Rectal smooth muscle tissue (tissue), 1 donor: ENCODE results near the gene MBD2.

Source experiments
- H3K27ac ChIP-seq: one replicate; pipeline ENCODE4 v1.7.0; 2013; ENCODE audit warnings: low read depth, low read length, inconsistent platforms
- H3K27me3 ChIP-seq: one replicate; pipeline ENCODE4 v1.7.0; 2013; ENCODE audit warnings: low read length; ENCODE audit not compliant: control insufficient read depth, insufficient read depth
- H3K36me3 ChIP-seq: one replicate; pipeline ENCODE4 v1.7.0; 2013; ENCODE audit warnings: low read length; ENCODE audit not compliant: control insufficient read depth, insufficient read depth
- H3K4me1 ChIP-seq: one replicate; pipeline ENCODE4 v1.7.0; 2013; ENCODE audit warnings: low read length; ENCODE audit not compliant: control insufficient read depth, insufficient read depth
- H3K4me3 ChIP-seq: one replicate; pipeline ENCODE4 v1.7.0; 2013; ENCODE audit warnings: low read length
- H3K9ac ChIP-seq: one replicate; pipeline ENCODE4 v1.7.0; 2013; ENCODE audit warnings: low read length

MBD2 gene

GRCh38 chr18:54183390-54183789, 41.1 kb downstream of the MBD2 start:
- peaks cover 5% of the 10 kb centered on the region for H3K36me3 ChIP-seq
- H3K27me3 ChIP-seq = no peaks in the 10 kb centered on the region
- no peak overlapping the region for H3K27ac ChIP-seq
- H3K4me1 ChIP-seq = no peaks in the 10 kb centered on the region
- no peak overlapping the region for H3K4me3 ChIP-seq
- no peak overlapping the region for H3K9ac ChIP-seq

GRCh38 chr18:54181856-54182602, 42.4 kb downstream of the MBD2 start:
- Histone ChIP-seq H3K27me3 (no peaks in the 10 kb centered on the region), H3K36me3 (peaks cover 3% of the 10 kb centered on the region), H3K4me1 (no peaks in the 10 kb centered on the region), H3K27ac (no peak overlapping the region), H3K4me3 (no peak overlapping the region), H3K9ac (no peak overlapping the region)

GRCh38 chr18:54173980-54174630, 50.4 kb downstream of the MBD2 start:
- Histone ChIP-seq H3K9ac (no peak overlapping the region), H3K36me3 (no peaks in the 10 kb centered on the region), H3K4me3 (no peak overlapping the region), H3K4me1 (no peaks in the 10 kb centered on the region), H3K27me3 (no peaks in the 10 kb centered on the region), H3K27ac (no peak overlapping the region)

DNA sequence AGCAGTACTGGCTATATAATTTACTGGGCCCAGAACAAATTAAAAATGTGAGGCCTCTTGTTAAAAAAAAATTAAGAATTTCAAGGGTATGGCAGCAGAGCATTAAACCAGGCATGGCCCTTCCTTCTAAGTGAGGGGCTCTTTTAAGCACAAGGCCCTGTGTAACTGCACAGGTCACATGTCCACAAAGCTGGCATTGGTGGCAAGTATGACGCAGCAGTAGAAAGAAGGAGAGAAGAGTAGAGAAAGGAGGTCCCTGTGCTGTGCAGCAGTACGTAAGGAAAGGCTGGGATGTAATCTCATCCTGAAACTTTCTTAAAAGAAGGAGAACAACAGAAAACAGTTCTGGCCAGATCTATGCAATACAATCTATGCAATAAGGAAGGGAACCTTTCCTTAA, 51.2 kb downstream of the MBD2 start:
- no peaks in the 10 kb centered on the region for H3K36me3 ChIP-seq
- no peaks in the 10 kb centered on the region for H3K4me1 ChIP-seq
- no peak overlapping the region for H3K27ac ChIP-seq
- H3K27me3 ChIP-seq = no peaks in the 10 kb centered on the region
- H3K4me3 ChIP-seq = no peak overlapping the region
- H3K9ac ChIP-seq = no peak overlapping the region

GRCh38 chr18:54169431-54170403, 54.8 kb downstream of the MBD2 start:
- no peaks in the 10 kb centered on the region for H3K4me1 ChIP-seq
- no peak overlapping the region for H3K27ac ChIP-seq
- no peaks in the 10 kb centered on the region for H3K27me3 ChIP-seq
- H3K4me3 ChIP-seq = no peak overlapping the region
- H3K9ac ChIP-seq = no peak overlapping the region
- peaks cover 4% of the 10 kb centered on the region for H3K36me3 ChIP-seq

DNA sequence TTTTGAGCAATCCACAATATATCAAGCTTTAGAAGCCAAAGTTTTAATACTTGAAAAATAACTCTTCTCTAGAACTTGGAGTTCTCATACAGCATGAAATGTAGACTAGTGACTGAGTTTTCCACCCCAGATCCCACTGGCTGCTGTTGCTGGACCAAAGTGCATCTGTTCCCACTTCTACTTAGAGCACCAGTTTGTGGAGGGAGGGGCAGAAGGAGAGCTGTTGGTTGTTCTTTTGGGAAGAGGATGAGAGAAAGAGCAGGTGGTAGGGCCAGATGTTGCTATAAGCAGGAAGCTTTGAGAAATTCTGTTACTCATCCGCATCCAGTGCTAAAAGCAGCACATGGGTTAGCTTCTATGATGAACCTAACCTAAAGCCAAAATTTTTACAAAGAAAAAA, 59.0 kb downstream of the MBD2 start:
- Histone ChIP-seq H3K27me3 (no peaks in the 10 kb centered on the region), H3K27ac (no peak overlapping the region), H3K36me3 (peaks cover 12% of the 10 kb centered on the region), H3K9ac (no peak overlapping the region), H3K4me1 (no peaks in the 10 kb centered on the region), H3K4me3 (no peak overlapping the region)

DNA sequence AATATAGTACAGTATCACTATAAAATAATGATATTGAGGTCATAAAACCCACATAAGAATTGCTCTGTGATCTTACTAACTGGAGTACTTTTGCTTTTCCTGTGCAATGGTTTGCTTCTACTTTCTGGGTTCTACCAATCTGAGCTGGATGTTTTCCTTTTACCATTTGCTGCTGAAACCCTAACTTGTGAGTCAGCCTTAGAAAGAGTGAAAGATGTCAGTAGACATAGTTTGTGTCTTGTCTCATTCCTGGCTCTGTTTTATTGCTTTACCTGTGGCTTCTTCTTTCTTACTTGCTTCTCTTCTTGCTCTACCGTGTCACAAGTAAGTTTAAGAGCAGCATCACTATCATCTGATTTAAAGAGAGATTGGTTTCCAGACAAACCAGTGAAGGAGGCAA, 61.0 kb downstream of the MBD2 start:
- H3K4me1 ChIP-seq = no peaks in the 10 kb centered on the region
- H3K9ac ChIP-seq = no peak overlapping the region
- H3K36me3 ChIP-seq = peaks cover 21% of the 10 kb centered on the region
- no peaks in the 10 kb centered on the region for H3K27me3 ChIP-seq
- no peak overlapping the region for H3K27ac ChIP-seq
- no peak overlapping the region for H3K4me3 ChIP-seq

GRCh38 chr18:54162431-54162830, 62.0 kb downstream of the MBD2 start:
- peaks cover 24% of the 10 kb centered on the region for H3K36me3 ChIP-seq
- no peaks in the 10 kb centered on the region for H3K27me3 ChIP-seq
- no peaks in the 10 kb centered on the region for H3K4me1 ChIP-seq
- H3K27ac ChIP-seq = no peak overlapping the region
- H3K4me3 ChIP-seq = no peak overlapping the region
- H3K9ac ChIP-seq = no peak overlapping the region

DNA sequence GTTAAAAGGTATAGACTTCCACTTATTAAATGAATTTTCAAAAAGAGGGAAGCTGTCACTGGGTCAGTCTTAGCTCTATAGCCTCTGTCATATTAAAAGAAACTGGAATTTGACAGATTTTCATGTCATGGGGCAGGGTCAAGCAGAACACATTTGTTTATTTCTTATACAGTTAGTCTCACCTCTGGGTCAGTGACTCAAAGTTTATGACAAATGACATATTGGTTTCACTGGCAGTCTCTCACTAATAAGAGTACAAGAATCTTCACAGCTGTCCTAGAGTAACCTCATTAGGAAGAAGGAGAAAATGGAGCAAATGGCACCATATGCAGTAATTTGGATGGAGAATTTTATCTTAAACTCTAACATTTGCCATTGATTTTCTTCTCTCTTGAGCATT, 63.2 kb downstream of the MBD2 start:
- H3K36me3 ChIP-seq = peaks cover 24% of the 10 kb centered on the region

DNA sequence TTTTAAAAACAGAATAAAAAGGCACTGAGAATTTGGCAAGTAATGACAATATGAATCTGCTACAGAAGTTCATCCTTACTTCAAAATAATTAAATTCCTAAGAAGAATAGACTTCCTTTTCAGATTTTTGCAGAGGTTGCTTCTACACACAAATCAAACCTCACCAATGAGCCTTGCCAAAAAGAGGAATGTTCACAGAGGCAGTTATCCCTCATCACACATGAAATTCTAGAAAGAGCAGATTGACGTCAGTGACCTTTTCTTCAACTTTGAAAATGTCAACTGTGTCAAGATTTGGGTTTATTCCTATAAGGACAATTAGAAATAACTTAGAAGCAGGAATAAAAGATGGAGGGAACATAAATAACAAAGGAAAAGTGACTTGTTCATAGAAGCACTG, 64.6 kb downstream of the MBD2 start:
- H3K36me3 ChIP-seq = peaks cover 20% of the 10 kb centered on the region

More for the DNA sequence above, 63.2 kb downstream of the MBD2 start:
- Histone ChIP-seq H3K27me3 (no peaks in the 10 kb centered on the region), H3K4me1 (no peaks in the 10 kb centered on the region), H3K4me3 (no peak overlapping the region), H3K9ac (no peak overlapping the region), H3K27ac (no peak overlapping the region)

GRCh38 chr18:54157646-54158385, 66.7 kb downstream of the MBD2 start:
- Histone ChIP-seq H3K4me1 (no peaks in the 10 kb centered on the region), H3K27ac (no peak overlapping the region), H3K36me3 (peaks cover 21% of the 10 kb centered on the region), H3K9ac (no peak overlapping the region), H3K4me3 (no peak overlapping the region), H3K27me3 (no peaks in the 10 kb centered on the region)

More for the DNA sequence above, 64.6 kb downstream of the MBD2 start:
- no peak overlapping the region for H3K27ac ChIP-seq
- no peak overlapping the region for H3K9ac ChIP-seq
- H3K4me1 ChIP-seq = no peaks in the 10 kb centered on the region
- H3K27me3 ChIP-seq = no peaks in the 10 kb centered on the region
- no peak overlapping the region for H3K4me3 ChIP-seq

- Histone ChIP-seq H3K27ac (no peak overlapping the region), H3K4me3 (no peak overlapping the region), H3K4me1 (no peaks in the 10 kb centered on the region), H3K36me3 (peaks cover 17% of the 10 kb centered on the region), H3K27me3 (no peaks in the 10 kb centered on the region), H3K9ac (no peak overlapping the region)
Observed at GRCh38 chr18:54155412-54155811, 69.1 kb downstream of the MBD2 start.
